Epidermal melanocyte (primary cell): Measurements from ENCODE around the gene ZDHHC16.
"Not testable (repeated sequence)": the region's sequence is repeated elsewhere in the genome, so short reads cannot be mapped to it uniquely, and the experiment has no call there.

Experiments used
- DNase-seq: peaks from one replicate; pipeline ENCODE4 v3.0.0; 2011; ENCODE audit warnings: low spot score; ENCODE audit not compliant: insufficient read length

ZDHHC16 gene

DNA sequence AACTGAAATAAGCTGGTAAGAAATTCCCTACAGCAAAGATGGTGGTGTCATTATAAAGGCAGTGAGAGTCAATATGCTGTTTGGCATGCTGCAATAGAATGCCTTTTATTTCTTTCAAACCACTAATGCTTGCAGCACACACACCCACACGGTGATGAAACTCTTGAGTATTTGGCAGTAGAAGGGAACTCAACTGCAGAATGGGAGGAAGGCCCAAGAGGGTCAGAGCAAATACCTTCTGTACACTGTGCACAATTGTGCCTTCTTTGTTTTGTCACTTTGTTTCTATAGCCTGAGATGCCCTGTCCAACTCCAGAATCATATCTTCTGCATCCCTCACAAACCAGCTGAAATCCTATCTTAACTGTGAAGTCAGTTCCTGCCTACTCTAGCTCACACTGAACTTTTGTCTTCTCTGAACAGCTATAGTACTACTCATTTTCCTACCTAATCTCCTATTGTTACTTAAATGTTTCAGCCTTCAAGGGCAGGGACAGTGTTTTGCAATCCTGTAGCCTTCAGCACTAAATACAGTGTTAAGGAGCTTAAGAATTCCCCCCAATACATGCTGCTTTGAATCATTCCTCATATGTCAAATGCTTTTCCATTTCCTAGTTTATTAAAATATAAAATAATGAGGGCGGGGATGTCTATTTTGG, 30.1 kb downstream of the ZDHHC16 start:
- no peak for DNase-seq

DNA sequence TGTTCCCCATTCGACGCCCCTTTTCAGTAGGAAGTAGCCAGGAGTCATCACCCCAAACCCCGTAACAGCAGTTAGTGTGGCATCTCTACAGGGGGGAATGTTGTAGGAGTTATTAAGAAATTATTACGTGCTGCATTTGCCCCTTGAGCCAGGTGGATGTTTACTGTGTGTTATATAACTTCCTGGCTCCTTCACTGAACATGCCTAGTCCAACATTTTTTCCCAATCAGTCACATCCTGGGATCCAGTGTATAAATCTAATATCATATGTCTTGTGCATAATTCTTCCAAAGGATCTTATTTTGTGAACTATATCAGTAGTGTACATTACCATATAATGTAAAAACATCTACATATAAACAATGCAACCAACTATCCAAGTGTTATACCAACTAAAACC, 33.4 kb downstream of the ZDHHC16 start:
- not testable (repeated sequence) for DNase-seq

DNA sequence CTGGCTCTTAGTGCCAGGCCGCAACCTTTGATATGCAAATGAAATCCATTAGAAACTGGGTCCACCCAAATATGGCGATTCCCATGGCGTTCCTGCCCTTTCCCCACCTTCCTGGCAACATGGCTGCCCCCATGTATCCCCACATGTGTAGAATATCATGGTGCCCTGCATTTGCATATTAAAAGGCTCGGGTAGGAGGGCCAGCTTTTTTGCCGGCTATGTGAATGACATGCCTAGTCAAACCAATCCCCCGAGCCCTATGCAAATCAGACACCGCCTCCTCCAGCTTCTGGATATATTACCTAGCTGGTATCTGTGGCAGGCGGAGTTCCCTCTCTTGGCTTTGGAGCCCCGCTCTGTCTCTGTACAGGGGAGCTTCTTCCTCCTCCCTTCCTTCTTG, 34.0 kb downstream of the ZDHHC16 start:
- DNase-seq = no peak

DNA sequence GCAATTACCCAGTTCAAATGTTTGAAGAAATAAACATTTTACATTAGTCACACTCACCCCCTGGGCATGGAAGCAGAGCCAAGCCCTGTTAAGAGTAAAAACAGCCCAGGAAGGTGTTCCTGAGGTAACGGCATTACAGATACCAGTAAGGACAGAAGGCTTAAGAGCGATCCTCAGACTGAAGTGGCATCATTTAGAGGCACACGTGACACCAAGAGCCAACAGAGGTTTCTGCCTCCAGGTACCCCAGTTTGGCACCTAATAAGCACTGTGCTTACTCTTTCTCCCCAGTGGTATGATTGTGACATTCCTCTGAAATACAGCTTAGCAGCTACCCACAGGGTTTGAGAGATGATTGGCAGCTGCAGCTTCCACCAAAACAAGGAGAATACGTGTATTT, 35.1 kb downstream of the ZDHHC16 start:
- DNase-seq = no peak

DNA sequence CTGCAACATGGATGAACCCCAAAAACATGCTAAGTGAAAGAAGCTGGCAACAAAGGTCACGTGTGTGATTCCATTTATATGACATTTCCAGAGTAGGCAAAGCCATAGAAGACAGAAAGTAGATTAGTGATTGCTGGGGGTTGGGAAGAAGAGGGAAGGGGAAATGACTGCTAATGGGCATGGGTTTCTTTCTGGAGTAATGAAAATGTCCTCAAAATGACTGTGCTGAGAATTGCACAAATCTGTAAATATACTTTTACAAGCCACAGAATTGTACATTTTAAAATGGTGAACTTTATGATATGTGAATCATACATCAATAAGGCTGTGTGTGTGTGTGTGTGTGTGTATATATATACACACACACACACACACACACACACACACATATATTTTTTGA, 36.4 kb downstream of the ZDHHC16 start:
- no peak for DNase-seq

DNA sequence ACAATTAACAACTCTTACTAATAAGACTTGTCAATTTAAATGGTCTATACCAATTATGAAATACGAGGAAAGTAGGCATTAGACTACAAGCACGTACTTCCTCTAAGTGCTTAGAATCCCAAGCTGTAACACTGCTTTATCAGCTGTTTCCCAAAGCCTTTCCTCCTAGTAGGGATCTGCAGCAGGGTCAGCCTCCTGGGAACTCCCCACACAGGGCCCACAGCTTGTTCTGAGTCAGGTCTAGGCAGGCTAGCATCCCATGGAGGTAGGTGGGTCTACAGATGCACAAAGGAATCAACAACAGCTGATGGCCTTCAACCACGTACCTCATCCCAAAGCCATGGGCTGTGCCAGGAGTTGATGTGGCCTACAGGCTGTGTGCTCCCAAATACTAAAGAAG, 37.5 kb downstream of the ZDHHC16 start:
- DNase-seq = no peak

DNA sequence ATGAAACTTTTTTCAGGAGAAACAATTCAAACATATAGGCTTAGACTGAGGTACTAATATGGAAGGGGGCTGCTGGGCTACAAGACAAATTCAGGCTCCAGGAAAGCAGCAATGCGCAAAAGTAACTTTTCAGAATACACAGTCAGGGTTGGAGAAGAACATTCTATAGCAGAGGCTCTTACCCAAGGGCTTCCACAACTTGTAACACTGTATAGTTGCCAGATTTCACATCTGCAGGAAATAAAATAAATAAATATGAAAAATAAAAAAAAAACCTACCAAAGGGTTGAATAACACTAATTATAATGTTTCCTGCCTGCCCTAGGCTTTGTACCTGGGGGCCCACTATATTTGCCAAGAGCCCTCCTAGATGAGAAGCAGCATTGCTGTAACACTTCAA, 37.9 kb downstream of the ZDHHC16 start:
- DNase-seq = no peak

DNA sequence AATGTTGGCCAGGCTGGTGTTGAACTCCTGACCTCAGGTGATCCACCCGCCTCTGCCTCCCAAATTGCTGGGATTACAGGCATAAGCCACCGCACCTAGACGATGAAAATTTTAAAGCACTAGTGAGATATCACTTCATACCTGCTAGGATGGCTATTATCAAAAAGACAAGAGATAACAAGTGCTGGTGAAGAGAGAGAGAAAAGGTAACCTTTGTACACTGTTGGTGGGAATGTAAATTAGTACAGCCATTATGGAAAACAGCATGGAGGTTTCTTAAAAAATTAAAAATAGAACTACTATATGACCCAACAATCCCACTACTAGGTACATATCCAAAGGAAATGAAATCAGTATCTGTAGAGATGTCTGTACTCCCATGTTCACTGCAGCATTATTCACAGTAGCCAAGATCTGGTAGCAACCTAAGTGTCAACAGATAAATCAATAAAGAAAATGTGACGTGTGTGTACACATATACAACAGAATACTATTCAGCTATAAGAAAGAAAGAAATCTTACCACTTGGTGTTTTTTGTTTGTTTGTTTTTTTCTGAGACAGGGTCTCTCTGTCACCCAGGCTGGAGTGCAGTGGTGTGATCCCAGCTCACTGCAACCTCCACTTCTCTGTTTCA, 39.8 kb downstream of the ZDHHC16 start:
- DNase-seq = no peak

DNA sequence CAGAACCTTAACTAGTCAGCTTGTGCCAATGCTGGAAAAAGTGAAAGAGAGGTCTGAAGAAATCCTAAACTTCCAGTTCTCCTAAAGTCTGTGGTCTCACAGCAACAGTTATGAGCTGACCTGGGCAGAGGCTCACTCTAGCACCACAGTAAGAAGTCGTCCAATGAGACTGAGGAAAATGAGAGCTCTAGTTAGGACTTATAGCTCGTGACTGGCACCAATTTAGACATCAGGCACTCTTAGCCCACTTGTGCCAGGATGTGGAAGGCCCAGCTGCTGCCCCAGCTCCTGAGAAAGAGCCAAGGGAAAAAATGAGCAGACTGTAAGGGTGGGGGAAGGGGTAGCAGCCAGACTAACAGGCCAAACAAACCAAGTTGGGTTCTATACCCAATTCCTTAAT, 44.6 kb downstream of the ZDHHC16 start:
- no peak for DNase-seq

DNA sequence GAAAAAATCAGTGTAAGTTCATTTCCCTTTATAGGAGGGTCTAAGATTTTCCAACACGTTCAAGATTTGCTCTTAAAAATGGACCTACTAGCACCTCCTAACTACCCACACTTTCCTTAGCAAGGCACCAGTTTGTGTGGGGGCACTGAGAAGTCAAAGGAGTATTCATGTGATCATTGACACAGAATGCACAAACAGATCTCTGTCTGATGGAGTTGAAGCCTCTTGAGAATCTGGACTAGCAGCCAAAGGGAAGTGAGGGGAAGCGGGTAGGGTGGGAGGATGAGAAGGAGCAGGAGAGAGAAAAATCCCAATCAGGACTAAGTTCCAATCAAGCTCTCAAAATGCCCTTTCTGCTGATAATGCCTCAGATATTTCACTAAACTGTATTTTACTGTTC, 48.2 kb downstream of the ZDHHC16 start:
- DNase-seq = no peak

DNA sequence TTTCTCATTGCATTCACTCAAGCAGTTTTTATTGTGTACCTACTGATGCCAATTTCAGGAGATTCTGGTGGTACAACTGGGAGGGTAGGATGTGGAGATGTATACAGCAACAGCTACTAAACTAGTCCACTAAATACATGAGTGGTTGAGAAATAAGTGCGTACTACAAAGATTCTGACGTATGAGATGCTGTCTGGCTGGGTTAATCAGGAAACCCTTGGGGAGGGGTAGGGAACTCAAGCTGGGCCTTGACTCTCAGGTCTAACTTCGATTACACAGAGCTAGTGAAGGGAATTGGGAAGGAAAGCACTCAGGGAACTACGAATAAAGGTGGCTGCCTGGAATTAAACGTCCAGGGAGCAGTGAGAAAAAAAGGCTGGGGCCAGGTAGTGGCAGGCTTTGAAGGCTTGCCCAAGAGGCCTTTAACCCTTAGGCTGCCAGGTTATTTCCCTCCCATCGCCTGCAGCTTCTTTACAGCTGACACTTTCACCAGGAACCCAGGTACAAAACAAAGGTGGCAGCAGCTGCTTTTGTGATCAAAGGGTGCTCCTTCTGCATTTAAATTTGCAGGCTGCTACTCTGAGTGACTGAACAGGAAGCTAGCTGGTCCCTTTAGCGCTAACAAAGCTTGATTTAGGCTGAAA, 49.0 kb downstream of the ZDHHC16 start:
- no peak for DNase-seq

DNA sequence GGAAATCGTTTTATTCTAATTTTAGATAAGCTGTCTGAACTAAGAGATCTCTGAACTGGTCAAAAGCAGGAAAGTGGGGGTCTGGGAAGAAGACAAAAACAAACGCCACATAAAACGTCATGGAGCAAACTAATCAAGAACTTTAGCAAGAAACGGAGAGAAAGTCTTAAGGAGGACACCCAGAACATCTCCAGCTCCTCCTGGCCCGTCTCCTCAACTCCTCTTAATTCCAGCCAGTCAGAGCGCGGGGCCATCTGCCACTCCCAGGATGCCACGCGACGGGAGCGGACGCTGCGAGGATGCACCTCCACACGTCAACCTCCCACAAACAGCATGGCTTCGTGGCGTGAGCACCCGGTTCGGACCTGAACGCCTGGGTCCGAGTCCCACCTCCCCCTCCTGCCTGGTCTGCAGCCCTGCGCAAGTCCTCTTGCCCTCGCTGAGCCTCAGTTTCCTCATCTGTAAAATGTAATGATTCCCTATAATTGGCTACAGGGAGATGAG, 51.6 kb downstream of the ZDHHC16 start:
- peak; percentile 68 for DNase-seq

DNA sequence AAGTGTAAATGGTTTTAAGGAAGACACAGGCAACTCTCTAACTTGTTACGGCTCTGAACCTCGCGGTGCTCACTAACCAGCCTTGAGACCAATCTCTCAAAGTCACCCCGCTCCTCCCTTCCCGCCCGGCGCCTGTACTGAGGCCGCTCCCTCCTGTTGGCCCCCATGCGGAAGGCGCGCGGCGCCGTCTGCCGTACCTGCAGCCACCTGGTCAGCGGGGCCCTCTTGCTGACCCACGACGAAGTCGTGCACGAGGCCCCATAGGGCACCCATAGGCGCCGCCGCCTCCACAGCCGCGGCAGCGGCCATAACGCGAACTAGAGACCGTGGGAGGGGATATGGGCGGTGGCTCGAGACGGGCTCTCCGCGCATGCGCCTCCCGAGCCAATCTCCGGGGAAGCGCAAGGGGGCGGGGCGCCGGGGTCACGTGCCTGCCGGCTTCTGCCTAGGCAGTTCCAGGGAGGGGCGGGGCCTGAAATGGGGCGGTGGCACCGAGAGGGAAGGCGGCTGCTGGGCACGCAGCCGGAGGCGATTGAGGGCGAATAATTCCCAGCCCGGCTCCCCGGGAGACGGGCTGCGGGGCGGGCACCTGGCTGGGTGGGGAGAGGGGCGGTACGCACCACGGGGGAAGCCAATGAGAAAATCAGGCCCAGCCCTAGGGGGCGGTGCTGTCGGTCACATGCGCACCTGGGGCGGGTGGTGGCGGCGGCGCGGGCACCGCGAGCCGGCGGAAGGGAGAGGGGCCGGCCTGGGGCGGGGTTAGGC, 52.3 kb downstream of the ZDHHC16 start, which contains the start of gene MMS19:
MMS19 (minus strand) TSS at position 347 of the 765 bp plus-strand sequence; CDS start at position 309, 38 bp downstream.
- DNase-seq = peak; percentile 98

DNA sequence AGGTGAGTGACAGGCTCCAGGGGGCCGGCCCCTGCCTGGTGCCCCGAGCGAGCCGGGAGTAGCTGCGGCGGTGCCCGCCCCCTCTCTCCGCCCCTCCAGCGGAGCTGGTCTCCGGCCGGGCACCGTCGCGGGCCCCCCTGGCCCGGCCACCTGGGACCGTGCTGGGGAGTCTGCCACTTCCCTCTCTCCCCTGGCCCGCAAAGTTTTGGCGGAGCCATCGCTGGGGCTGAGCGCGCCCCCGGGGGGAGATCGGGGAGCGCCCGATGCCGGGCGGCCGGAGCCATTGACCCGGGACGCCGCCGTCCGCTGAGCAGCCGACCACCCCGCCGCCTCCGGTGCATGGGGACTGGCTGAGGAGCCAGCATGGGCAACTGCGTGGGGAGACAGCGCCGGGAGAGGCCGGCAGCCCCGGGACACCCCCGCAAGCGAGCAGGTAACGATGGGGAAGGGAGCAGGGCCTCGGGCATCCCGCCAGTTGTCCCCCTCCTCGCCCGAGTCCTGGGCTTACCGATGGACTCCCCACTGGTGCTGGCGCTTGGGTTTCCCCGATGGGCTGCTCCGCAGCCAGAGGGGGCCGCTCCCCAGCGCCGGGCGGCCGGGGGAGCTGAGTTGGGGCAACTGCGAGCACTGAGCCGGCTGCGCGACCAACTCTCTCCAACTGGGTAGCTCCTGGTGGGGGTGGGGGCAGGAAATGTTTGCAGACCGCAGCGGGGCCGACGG, 53.0 kb downstream of the ZDHHC16 start, which contains the start of gene UBTD1:
UBTD1 (plus strand) TSS at position 84 of the 720 bp plus-strand sequence; CDS start at position 364, 280 bp downstream.
- no peak for DNase-seq

DNA sequence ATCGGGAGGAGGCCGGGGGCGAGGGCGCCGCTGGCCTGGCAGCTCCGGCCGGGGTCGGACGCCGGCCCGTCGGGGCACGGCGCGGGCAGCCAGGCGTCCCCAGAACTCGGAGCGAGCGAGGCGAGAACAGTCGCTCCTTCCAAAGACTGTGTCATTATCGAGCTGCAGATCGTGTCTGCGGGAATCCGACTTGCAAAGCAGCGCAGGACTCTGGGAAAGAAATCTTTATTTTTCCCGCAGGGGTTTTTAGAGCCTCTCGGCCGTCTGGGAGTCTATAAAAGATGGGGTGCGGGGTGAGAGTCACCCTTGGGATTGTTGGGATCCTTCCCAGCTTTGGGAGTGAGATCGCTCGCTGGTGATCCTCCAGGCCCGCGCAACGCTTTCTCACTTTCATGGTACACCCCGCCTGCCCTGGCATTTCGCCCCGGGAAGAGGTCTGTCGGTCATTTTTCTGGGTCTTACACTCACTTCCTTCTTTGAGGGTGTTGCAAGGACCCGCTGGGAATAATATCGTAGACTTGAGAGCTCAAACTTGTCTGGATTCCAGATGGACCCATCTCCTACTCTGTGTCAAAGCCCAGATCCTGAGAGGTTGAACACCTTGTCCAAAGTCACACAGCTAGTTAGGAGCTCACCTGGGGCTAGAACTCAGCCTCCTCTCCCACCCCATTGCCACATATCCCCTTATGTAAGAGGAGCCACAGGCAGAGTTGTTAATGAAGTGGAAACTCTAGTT, 53.8 kb downstream of the ZDHHC16 start:
- DNase-seq = no peak

DNA sequence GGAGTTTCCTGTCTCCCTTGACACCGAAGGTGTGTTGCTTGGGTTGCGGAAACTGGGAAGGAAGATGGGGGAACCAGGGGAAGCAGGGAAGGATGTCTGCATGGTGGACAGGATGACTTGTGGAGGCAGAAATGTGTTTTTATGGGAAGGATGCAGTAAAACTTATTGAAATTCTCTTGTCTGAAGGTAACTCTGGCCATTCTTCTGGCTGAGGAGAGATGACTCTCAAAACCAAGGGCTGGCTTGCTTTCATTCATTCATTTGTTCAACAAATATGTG, 54.3 kb downstream of the ZDHHC16 start:
- DNase-seq = no peak

DNA sequence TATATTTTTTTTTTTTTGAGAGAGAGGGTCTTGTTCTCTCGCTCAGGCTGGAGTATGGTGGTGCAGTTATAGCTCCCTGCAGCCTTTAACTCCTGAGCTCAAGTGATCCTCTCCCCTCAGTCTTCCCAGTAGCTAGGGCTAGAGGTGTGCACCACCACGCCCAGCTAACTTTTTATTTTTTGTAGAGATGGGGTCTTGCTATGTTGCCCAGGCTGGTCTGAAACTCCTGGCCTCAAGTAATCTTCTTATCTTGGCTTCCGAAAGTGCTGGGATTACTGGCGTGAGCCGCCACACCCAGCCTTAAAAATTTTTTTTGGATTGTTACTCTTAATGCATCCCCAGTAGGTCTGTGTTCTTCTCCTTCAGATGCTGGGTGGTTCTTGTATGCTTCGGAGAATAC, 56.9 kb downstream of the ZDHHC16 start:
- no peak for DNase-seq

DNA sequence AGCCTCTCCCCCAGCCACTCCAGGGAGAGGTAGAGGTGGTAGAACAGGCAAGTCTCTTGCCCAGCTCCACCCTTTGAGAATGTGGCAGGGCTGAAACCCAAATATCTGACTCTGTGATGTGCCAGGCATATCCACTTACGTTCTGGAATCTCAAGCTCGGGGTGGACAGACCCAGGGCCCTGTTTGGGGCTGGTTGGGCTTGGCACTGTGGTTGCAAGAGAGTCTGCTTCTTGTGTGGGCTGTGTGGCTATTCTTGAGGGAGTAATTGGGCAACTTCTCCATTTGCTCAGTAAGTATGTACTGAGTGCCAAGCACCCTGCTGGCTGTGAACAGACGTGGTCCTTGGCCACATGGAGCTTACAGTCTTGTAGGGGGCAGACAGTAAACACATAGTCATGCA, 57.4 kb downstream of the ZDHHC16 start:
- DNase-seq = no peak

DNA sequence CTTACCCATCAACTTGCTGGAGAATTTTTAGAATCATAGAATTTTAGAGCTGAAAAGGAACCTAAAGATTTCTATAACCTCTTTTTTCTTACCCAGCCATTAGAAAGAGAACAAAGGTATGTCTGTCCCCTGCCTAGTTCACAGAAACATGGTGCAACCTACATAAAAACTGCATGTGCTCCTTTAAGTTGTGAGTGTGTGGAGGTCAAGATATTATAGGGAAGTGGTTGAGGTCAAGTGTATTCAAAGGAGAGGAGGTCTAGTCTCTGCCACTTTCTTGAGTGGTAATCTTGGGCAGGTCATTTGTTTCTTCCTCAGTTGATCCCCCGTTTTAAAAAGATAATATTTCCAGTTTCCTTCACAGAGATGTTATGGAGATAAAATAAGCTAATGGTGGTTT, 59.2 kb downstream of the ZDHHC16 start:
- no peak for DNase-seq

DNA sequence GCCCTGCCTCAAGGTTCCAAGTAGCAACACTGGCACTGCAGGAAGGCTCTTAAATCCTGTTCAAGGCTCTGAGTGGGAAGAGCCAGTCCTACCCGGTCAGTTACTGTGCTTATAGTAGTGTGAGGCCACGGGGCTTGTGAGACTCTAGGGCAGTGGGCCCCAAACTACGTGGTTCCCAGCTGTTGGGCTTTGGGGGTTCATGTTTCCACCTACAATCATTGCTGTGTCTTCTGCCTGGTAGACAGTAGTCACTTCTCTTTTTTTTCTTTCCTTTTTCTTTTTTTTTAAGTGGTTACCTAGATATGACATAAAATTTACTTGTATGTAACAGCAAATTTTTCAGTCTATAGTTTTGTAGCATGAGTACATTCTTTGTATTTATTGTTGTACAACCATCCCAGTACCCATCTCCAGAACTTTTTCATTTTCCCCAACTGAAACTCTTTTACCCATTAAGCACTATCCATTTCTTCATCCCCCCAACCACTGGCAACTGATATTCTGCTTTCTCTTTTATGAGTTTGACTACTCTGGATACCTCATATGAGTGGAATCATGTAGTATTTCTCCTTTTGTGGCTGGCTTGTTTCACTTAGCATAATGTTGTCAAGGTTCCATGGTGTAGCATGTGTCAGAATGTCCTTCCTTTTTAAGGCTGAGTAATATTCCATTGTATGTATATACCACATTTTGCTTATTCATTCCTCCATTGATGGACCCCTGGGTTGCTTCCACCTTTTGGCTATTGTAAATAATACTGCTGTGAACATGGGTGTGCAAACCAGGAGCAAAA, 60.4 kb downstream of the ZDHHC16 start:
- DNase-seq = no peak
